ENCODE results near the gene CELF1. TPM values are rescaled to one million over a fixed set of nuclear protein-coding genes. Genes with fewer than 3 reads are reported as not detected.
"Not testable (repeated sequence)": the region's sequence is repeated elsewhere in the genome, so short reads cannot be mapped to it uniquely, and the experiment has no call there.

CELF1 gene
- total RNA-seq, 4 donors from 2014 or later, result 69.6 to 151 (median 99.3) TPM

- peak overlapping the region in 3 of 4 donors; percentile 31 to 62 (median 53) for H3K27ac ChIP-seq (replicated peaks in 1 of 4)
- intact Hi-C loops (cut with DNase I), result no loop called here
These were observed 23.0 kb downstream of the CELF1 start for GRCh38 chr11:47529951-47530350.

GRCh38 chr11:47527186-47527585, 25.7 kb downstream of the CELF1 start:
- Histone ChIP-seq H3K27ac (replicated peaks in 1 of 4) (peak overlapping the region; percentile 68 to 83 (median 80)), H3K4me3 (no peak overlapping the region), H3K9me3 (no peaks in the 10 kb centered on the region), H3K4me1 (peaks cover 50 to 97% (median 87%) of the 10 kb centered on the region in 4 donors), H3K36me3 (peaks cover 0 to 6% (median 0%) of the 10 kb centered on the region in 4 donors), H3K27me3 (no peaks in the 10 kb centered on the region)
- WGBS, result 91% methylated on average over 6 of the region's 6 CpGs
- no peak for TF ChIP-seq POLR2AphosphoS5 (IDR thresholded peaks at IDR 0.05)
- no peak for TF ChIP-seq EP300 (IDR thresholded peaks at IDR 0.05)
- no peak for TF ChIP-seq POLR2A (IDR thresholded peaks at IDR 0.05; ENCODE audit: low read depth)
- no peak for TF ChIP-seq CTCF (IDR thresholded peaks at IDR 0.05)
- intact Hi-C loops (cut with DNase I), result no loop called here
- no peak for DNase-seq (ENCODE audit: extremely low spot score)

More at GRCh38 chr11:47529951-47530350, 23.0 kb downstream of the CELF1 start:
- no peak overlapping the region for H3K4me3 ChIP-seq
- no peaks in the 10 kb centered on the region for H3K9me3 ChIP-seq
- H3K4me1 ChIP-seq, result peaks cover 49 to 97% (median 87%) of the 10 kb centered on the region in 4 donors
- peaks cover 0 to 6% (median 0%) of the 10 kb centered on the region in 4 donors for H3K36me3 ChIP-seq
- no peak for DNase-seq (ENCODE audit: extremely low spot score)
- TF ChIP-seq EP300 (IDR thresholded peaks at IDR 0.05), result no peak
- no peak for TF ChIP-seq POLR2AphosphoS5 (IDR thresholded peaks at IDR 0.05)
- no peak for TF ChIP-seq POLR2A (IDR thresholded peaks at IDR 0.05; ENCODE audit: low read depth)
- no peak for TF ChIP-seq CTCF (IDR thresholded peaks at IDR 0.05)
- H3K27me3 ChIP-seq, result no peaks in the 10 kb centered on the region
- 86% methylated on average over 4 of the region's 4 CpGs for WGBS

- peaks cover 54 to 97% (median 87%) of the 10 kb centered on the region in 4 donors for H3K4me1 ChIP-seq
- 87% methylated on average over 9 of the region's 9 CpGs for WGBS
- DNase-seq (ENCODE audit: extremely low spot score); H3K36me3 ChIP-seq; intact Hi-C loops (cut with DNase I); H3K27me3 ChIP-seq; H3K4me3 ChIP-seq; H3K9me3 ChIP-seq: not testable (repeated sequence)
- peak overlapping the region; percentile 68 to 83 (median 80) for H3K27ac ChIP-seq (replicated peaks in 1 of 4)
These were observed 26.9 kb downstream of the CELF1 start for GRCh38 chr11:47526032-47526431.

GRCh38 chr11:47524291-47524874, 28.5 kb downstream of the CELF1 start:
- peak overlapping the region; percentile 68 to 83 (median 80) for H3K27ac ChIP-seq (replicated peaks in 1 of 4)
- DNase-seq (ENCODE audit: extremely low spot score), result no peak
- no peaks in the 10 kb centered on the region for H3K27me3 ChIP-seq
- H3K36me3 ChIP-seq, result peaks cover 0 to 4% (median 0%) of the 10 kb centered on the region in 4 donors
- TF ChIP-seq EP300 (IDR thresholded peaks at IDR 0.05) (no peak), POLR2AphosphoS5 (IDR thresholded peaks at IDR 0.05) (peak; percentile 27 to 74)
- peak overlapping the region; percentile 37 to 48 (median 45) for H3K4me3 ChIP-seq
- peaks cover 62 to 98% (median 88%) of the 10 kb centered on the region in 4 donors for H3K4me1 ChIP-seq
- 18% methylated on average over 9 of the region's 9 CpGs for WGBS
- intact Hi-C loops (cut with DNase I), result no loop called here
- no peaks in the 10 kb centered on the region for H3K9me3 ChIP-seq

- Histone ChIP-seq H3K9me3 (no peaks in the 10 kb centered on the region), H3K4me1 (peaks cover 69 to 99% (median 92%) of the 10 kb centered on the region in 4 donors), H3K27me3 (no peaks in the 10 kb centered on the region), H3K4me3 (peak overlapping the region; percentile 37 to 48 (median 45)), H3K36me3 (no peaks in the 10 kb centered on the region), H3K27ac (replicated peaks in 1 of 4) (peak overlapping the region; percentile 68 to 83 (median 80))
- intact Hi-C loops (cut with DNase I), result no loop called here
- TF ChIP-seq POLR2AphosphoS5 (IDR thresholded peaks at IDR 0.05) (peak; percentile 52 to 58), CTCF (IDR thresholded peaks at IDR 0.05) (no peak)
- DNase-seq (ENCODE audit: extremely low spot score), result no peak
- WGBS, result 4% methylated on average over 3 of the region's 3 CpGs
These were observed 29.3 kb downstream of the CELF1 start for GRCh38 chr11:47523490-47524225.

Measured in esophagus muscularis mucosa (tissue), 4 donors.